Measurements from ENCODE around the gene C9orf85. TPM values are rescaled to one million over a fixed set of nuclear protein-coding genes. Genes with fewer than 3 reads are reported as not detected.
A peak's percentile ranks its signal among the peaks of the same experiment; 100 is the strongest.

C9orf85 gene
- total and polyA plus RNA-seq, 10 of the 15 experiments (the other 5 are each of a cell fraction or from before 2014, with no cell fraction given), result 9.1 to 22.6 (median 16.4) TPM

DNA sequence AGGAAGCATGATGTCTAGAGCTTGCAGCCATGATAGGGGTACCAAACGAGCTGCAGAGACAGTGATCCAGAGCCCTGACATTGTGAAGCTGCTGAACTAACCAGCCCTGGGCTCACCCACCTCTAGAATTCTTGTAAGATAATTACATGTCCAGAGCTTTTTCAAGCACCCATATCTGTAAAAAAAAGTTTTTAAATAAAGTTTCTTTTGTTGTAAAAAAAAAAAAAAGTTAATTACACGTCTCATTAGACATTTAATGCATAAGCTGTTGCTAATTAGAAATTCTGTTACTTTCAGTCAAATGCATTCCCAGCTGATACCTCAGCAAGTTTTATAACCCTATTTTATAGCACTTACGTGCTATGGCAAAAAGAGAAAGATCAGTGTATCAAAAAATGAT is 65.6 kb downstream of the C9orf85 start:
- no peak overlapping the region for H3K4me2 ChIP-seq (ENCODE audit: control insufficient read depth, insufficient read depth)
- H4K20me1 ChIP-seq (ENCODE audit: control insufficient read depth, insufficient read depth), result no peaks in the 10 kb centered on the region
- no TSS peak for BruUV-seq (replicated peaks)
- peaks cover 0 to 5% of the 10 kb centered on the region in 2 experiments; a peak in 2 of 4 replicates for H3K36me3 ChIP-seq (ENCODE audit: control insufficient read depth in 2 of 2, insufficient read depth in 2 of 2, low read length in 1 of 2)
- H3K27ac ChIP-seq (ENCODE audit: control insufficient read depth, insufficient read depth), result no peak overlapping the region
- SMC1A ChIA-PET (ENCODE audit: uncharacterized antibody, unreplicated experiment), result interaction anchor here (0.6 to 1.4 kb wide), 3 partner anchors 12 to 1054 kb away, joined by 3 to 4 read pairs (median 3); partner anchors contain the start of gene C9orf85
- in situ Hi-C loops (cut with MboI), result no loop called here
- intact Hi-C loops (cut with micrococcal nuclease; ENCODE audit: unreplicated experiment), result no loop called here
- no peak overlapping the region for H3K4me3 ChIP-seq
- no peaks in the 10 kb centered on the region for H3K79me2 ChIP-seq (ENCODE audit: control insufficient read depth, insufficient read depth, low read length)
- RAD21 ChIA-PET (ENCODE audit: unreplicated experiment), result interaction anchor here (0.9 to 1.0 kb wide), 2 partner anchors 42 to 48 kb away, joined by 3 to 5 read pairs; no protein-coding TSS in a partner anchor
- no peak for ATAC-seq
- H2AFZ ChIP-seq (ENCODE audit: control insufficient read depth, low read depth, low read length), result no peak overlapping the region
- H3K9me3 ChIP-seq (replicated peaks; ENCODE audit: control insufficient read depth, insufficient read depth, low read length), result no peaks in the 10 kb centered on the region
- no peak overlapping the region for H3K9ac ChIP-seq (ENCODE audit: control insufficient read depth, insufficient read depth, low read length)
- no peaks in the 10 kb centered on the region for H3K4me1 ChIP-seq (ENCODE audit: control insufficient read depth, insufficient read depth, low read length)
- POLR2A ChIA-PET, result no interaction called here
- DNase-seq (ENCODE audit: low read depth, low spot score), result no peak
- WGBS (ENCODE audit: insufficient coverage, insufficient replicate concordance, low lambda C conversion rate, missing lambda C conversion rate), result 42% methylated on average over 3 of the region's 3 CpGs
- CTCF ChIA-PET, result interaction anchor here (2.8 kb wide), 2 partner anchors 158 to 170 kb away, joined by 9 to 14 read pairs; no protein-coding TSS in a partner anchor
- H3K27me3 ChIP-seq (replicated peaks in 1 of 2; ENCODE audit: control insufficient read depth in 2 of 2, insufficient read depth in 2 of 2, low read length in 1 of 2), result no peaks in the 10 kb centered on the region
- no peak for FAIRE-seq
- TF ChIP-seq WRNIP1 (IDR thresholded peaks at IDR 0.05; ENCODE audit: borderline replicate concordance, low read depth, low read length), result no peak
- TF ChIP-seq RFX5 (IDR thresholded peaks at IDR 0.05; ENCODE audit: low read depth, low read length), result no peak
- no peak for TF ChIP-seq ZNF622 (IDR thresholded peaks at IDR 0.05)
- TF ChIP-seq, protein P1, sequence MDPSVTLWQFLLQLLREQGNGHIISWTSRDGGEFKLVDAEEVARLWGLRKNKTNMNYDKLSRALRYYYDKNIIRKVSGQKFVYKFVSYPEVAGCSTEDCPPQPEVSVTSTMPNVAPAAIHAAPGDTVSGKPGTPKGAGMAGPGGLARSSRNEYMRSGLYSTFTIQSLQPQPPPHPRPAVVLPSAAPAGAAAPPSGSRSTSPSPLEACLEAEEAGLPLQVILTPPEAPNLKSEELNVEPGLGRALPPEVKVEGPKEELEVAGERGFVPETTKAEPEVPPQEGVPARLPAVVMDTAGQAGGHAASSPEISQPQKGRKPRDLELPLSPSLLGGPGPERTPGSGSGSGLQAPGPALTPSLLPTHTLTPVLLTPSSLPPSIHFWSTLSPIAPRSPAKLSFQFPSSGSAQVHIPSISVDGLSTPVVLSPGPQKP (IDR thresholded peaks at IDR 0.05; ENCODE audit: low read depth, low read length), result no peak
- TF ChIP-seq HDAC6 (IDR thresholded peaks at IDR 0.05; ENCODE audit: unreplicated experiment), result no peak
- TF ChIP-seq SREBF2 (IDR thresholded peaks at IDR 0.05; ENCODE audit: low read length), result no peak
- TF ChIP-seq SIN3A (IDR thresholded peaks at IDR 0.05; ENCODE audit: low read depth, low read length), result no peak
- TF ChIP-seq, protein P2, sequence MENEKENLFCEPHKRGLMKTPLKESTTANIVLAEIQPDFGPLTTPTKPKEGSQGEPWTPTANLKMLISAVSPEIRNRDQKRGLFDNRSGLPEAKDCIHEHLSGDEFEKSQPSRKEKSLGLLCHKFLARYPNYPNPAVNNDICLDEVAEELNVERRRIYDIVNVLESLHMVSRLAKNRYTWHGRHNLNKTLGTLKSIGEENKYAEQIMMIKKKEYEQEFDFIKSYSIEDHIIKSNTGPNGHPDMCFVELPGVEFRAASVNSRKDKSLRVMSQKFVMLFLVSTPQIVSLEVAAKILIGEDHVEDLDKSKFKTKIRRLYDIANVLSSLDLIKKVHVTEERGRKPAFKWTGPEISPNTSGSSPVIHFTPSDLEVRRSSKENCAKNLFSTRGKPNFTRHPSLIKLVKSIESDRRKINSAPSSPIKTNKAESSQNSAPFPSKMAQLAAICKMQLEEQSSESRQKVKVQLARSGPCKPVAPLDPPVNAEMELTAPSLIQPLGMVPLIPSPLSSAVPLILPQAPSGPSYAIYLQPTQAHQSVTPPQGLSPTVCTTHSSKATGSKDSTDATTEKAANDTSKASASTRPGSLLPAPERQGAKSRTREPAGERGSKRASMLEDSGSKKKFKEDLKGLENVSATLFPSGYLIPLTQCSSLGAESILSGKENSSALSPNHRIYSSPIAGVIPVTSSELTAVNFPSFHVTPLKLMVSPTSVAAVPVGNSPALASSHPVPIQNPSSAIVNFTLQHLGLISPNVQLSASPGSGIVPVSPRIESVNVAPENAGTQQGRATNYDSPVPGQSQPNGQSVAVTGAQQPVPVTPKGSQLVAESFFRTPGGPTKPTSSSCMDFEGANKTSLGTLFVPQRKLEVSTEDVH (IDR thresholded peaks at IDR 0.05; ENCODE audit: low read depth, partially characterized antibody), result no peak
- no peak for TF ChIP-seq ZNF274 (IDR thresholded peaks at IDR 0.05; ENCODE audit: insufficient read depth, insufficient read length)
- TF ChIP-seq, protein P3, sequence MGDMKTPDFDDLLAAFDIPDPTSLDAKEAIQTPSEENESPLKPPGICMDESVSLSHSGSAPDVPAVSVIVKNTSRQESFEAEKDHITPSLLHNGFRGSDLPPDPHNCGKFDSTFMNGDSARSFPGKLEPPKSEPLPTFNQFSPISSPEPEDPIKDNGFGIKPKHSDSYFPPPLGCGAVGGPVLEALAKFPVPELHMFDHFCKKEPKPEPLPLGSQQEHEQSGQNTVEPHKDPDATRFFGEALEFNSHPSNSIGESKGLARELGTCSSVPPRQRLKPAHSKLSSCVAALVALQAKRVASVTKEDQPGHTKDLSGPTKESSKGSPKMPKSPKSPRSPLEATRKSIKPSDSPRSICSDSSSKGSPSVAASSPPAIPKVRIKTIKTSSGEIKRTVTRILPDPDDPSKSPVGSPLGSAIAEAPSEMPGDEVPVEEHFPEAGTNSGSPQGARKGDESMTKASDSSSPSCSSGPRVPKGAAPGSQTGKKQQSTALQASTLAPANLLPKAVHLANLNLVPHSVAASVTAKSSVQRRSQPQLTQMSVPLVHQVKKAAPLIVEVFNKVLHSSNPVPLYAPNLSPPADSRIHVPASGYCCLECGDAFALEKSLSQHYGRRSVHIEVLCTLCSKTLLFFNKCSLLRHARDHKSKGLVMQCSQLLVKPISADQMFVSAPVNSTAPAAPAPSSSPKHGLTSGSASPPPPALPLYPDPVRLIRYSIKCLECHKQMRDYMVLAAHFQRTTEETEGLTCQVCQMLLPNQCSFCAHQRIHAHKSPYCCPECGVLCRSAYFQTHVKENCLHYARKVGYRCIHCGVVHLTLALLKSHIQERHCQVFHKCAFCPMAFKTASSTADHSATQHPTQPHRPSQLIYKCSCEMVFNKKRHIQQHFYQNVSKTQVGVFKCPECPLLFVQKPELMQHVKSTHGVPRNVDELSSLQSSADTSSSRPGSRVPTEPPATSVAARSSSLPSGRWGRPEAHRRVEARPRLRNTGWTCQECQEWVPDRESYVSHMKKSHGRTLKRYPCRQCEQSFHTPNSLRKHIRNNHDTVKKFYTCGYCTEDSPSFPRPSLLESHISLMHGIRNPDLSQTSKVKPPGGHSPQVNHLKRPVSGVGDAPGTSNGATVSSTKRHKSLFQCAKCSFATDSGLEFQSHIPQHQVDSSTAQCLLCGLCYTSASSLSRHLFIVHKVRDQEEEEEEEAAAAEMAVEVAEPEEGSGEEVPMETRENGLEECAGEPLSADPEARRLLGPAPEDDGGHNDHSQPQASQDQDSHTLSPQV (IDR thresholded peaks at IDR 0.05), result no peak
- TF ChIP-seq SIX5 (IDR thresholded peaks at IDR 0.05; ENCODE audit: low read depth, low read length, severe bottlenecking), result no peak
- peak; percentile 17; the same call in 1 of the 2 replicates for TF ChIP-seq ZNF384 (IDR thresholded peaks at IDR 0.05; ENCODE audit: borderline replicate concordance, low read depth, low read length)
